Esophagus muscularis mucosa (tissue), 4 donors: ENCODE results near the gene PRKAG2. TPM values are rescaled to one million over a fixed set of nuclear protein-coding genes. Genes with fewer than 3 reads are reported as not detected.

ENCODE experiments used
- DNase-seq: peaks from one replicate; pipeline ENCODE4 v3.0.0-alpha.2; 2017; ENCODE audit errors: extremely low spot score
- H3K27ac ChIP-seq, 4 donors: fragments of 200-600 bp; sonication (generic); replicated peaks in 1 of 4; 1 replicate in 3 of 4; 2 replicates in 1 of 4; pipeline ENCODE4 v1.5.1; 2016 to 2019; ENCODE audit warnings: mild to moderate bottlenecking in 1 of 4
- H3K27me3 ChIP-seq, 4 donors: fragments of 200-600 bp; sonication (generic); one replicate each; pipeline versions ENCODE4 v1.5.1 to v1.6.0; 2016 to 2019
- H3K36me3 ChIP-seq, 4 donors: fragments of 200-600 bp; sonication (generic); one replicate each; pipeline ENCODE4 v1.5.1; 2016 to 2019
- H3K4me1 ChIP-seq, 4 donors: fragments of 200-600 bp; sonication (generic); one replicate each; pipeline ENCODE4 v1.5.1; 2016 to 2019
- H3K4me3 ChIP-seq, 4 donors: fragments of 200-600 bp; sonication (generic); 1 replicate in 2 of 4; 2 replicates in 2 of 4; pipeline ENCODE4 v1.5.1; 2016 to 2019; ENCODE audit warnings: mild to moderate bottlenecking in 4 of 4, moderate library complexity in 1 of 4
- H3K9me3 ChIP-seq, 4 donors: fragments of 200-600 bp; sonication (generic); 1 replicate in 3 of 4; 2 replicates in 1 of 4; pipeline ENCODE4 v1.5.1; 2016 to 2019
- EP300 ChIP-seq: sonication (generic); formaldehyde crosslinking; IDR thresholded peaks from one replicate; pipeline ENCODE4 v1.6.1; 2017; ENCODE audit warnings: antibody characterized with exemption
- POLR2A ChIP-seq: fragments of 450-650 bp; IDR thresholded peaks from one replicate; pipeline ENCODE4 v1.6.1; 2017; ENCODE audit warnings: antibody characterized with exemption, moderate library complexity, mild to moderate bottlenecking, low read depth
- POLR2AphosphoS5 ChIP-seq, 2 donors: sonication (generic); formaldehyde crosslinking; IDR thresholded peaks; one replicate each; pipeline ENCODE4 v1.6.1; 2017; ENCODE audit warnings: antibody characterized with exemption in 2 of 2
- WGBS: methylation state at CpG from one replicate; pipeline ENCODE4 v1.1.5; 2018; 5-methylcytosine and 5-hydroxymethylcytosine counted together
- intact Hi-C: fragments of 100-400 bp; cut with DNase I; formaldehyde crosslinking; loops from one replicate; pipeline ENCODE4 v1.15.1; 2023
- total RNA-seq, 4 donors: library from RNA; depleted of rRNA; stranded (reverse); fragments of >200 nt; gene quantifications; one replicate each; pipeline versions ENCODE4 v1.1.0 to v1.2.1, GENCODE V29; 2016
- TF ChIP-seq, protein P1 (sequence below), 3 experiments: fragments of 200-600 bp in 2 of 3; fragments of 450-650 bp in 1 of 3; sonication (generic) in 2 of 3; IDR thresholded peaks; one replicate each; pipeline ENCODE4 v1.5.1; 2017 to 2019; ENCODE audit warnings: antibody characterized with exemption in 3 of 3, mild to moderate bottlenecking in 2 of 3, moderate library complexity in 1 of 3

The PRKAG2 gene
- total RNA-seq, 4 donors from 2014 or later: 51.3 to 97.2 (median 77.5) TPM

DNA sequence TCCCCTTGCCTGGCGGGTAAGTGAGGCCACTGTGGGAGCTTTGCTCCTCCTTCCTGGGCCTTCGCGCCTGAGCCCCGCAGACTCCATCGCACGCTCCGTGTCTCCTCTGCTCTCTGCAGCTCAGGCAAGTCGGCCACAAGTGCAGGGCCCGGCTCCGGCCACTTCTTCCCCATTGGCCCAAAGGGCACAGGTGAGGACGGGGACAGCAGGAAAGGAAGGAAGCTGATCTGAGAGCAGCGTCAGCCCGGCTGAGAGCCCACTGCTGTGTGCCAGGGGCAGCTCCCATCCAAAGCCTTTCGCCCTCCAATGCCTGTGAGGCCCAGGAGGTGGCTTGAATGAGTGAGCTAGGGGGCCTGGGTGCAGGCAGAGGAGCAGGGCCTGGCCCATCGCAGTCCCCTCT, 323.6 kb downstream of the PRKAG2 start:
- H3K9me3 ChIP-seq: no peaks in the 10 kb centered on the region
- no peak overlapping the region for H3K27ac ChIP-seq
- no peak overlapping the region for H3K4me3 ChIP-seq
- WGBS: 81% methylated on average over 15 of the region's 15 CpGs
- DNase-seq: no peak
- peaks cover 4 to 22% (median 16%) of the 10 kb centered on the region in 4 donors for H3K36me3 ChIP-seq
- intact Hi-C loops: no loop called here
- TF ChIP-seq EP300: no peak
- no peak for TF ChIP-seq POLR2A
- no peak for TF ChIP-seq POLR2AphosphoS5 (IDR thresholded peaks at IDR 0.05)
- TF ChIP-seq, protein P1, sequence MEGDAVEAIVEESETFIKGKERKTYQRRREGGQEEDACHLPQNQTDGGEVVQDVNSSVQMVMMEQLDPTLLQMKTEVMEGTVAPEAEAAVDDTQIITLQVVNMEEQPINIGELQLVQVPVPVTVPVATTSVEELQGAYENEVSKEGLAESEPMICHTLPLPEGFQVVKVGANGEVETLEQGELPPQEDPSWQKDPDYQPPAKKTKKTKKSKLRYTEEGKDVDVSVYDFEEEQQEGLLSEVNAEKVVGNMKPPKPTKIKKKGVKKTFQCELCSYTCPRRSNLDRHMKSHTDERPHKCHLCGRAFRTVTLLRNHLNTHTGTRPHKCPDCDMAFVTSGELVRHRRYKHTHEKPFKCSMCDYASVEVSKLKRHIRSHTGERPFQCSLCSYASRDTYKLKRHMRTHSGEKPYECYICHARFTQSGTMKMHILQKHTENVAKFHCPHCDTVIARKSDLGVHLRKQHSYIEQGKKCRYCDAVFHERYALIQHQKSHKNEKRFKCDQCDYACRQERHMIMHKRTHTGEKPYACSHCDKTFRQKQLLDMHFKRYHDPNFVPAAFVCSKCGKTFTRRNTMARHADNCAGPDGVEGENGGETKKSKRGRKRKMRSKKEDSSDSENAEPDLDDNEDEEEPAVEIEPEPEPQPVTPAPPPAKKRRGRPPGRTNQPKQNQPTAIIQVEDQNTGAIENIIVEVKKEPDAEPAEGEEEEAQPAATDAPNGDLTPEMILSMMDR (IDR thresholded peaks at IDR 0.05): no peak
- no peaks in the 10 kb centered on the region for H3K27me3 ChIP-seq
- H3K4me1 ChIP-seq: peaks cover 0 to 23% (median 13%) of the 10 kb centered on the region in 4 donors

DNA sequence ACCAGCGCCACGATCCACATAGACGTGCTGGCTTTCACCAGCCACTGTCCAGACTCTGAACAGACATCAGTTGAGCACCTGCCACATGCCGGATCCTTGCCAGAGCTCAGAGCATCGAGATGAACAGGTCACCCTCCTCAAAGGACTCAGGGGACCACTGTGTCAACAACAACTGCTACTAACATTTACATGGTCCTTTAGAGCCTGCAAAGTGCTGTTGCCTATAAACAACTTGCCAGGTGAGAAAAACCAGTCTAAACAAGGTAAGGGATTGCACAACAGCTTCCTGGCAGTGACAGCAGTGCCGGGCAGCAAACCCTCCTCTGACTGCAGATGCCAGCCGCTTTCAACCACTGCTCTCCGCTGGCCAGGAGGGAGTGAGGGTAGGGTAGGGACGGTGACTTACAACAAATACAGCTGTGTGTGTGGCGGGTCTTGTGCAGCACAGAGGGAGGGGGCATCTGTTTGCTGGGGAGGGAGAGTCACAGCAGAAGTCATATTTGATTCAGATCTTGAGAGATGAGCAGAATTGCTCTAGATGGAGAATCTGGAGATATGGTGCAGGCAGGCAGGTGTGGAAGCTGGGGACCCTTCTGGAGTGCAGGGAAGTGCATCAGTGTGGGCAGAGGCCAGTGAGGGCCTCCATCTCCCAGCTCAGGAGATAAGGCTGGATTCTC, 324.4 kb downstream of the PRKAG2 start:
- Histone ChIP-seq H3K9me3 (no peaks in the 10 kb centered on the region), H3K4me3 (no peak overlapping the region), H3K4me1 (peaks cover 0 to 23% (median 13%) of the 10 kb centered on the region in 4 donors), H3K27me3 (no peaks in the 10 kb centered on the region), H3K27ac (peak overlapping the region in 1 of 4 donors; percentile 14), H3K36me3 (peaks cover 3 to 14% (median 11%) of the 10 kb centered on the region in 4 donors)
- peak; percentile 60 for TF ChIP-seq EP300
- TF ChIP-seq POLR2AphosphoS5 (IDR thresholded peaks at IDR 0.05): peak; percentile 18 to 67
- TF ChIP-seq POLR2A: no peak
- TF ChIP-seq, protein P1 (IDR thresholded peaks at IDR 0.05): no peak
- 62% methylated on average over 10 of the region's 10 CpGs for WGBS
- DNase-seq: peak; percentile 91
- intact Hi-C loops: no loop called here

DNA sequence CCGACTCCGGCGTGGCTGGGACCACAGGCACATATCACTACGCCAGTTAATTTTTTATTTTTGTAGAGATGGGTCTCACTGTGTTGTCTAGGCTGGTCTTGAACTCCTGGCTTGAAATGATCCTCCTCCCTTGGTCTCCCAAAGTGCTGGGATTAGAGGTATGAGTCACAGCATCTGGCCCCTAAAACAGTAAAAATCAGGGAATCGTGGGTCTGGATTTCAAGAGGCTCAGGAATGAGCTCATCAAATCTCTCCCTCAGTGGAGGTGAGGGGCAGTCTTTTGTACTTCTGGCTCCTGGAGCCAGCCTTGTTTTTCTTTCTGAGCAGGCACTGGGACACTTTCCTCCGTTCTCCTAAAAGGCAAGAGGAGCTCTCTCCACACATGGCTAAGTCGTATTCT, 325.1 kb downstream of the PRKAG2 start:
- Histone ChIP-seq H3K4me1 (peaks cover under 1 to 23% (median 13%) of the 10 kb centered on the region in 4 donors), H3K27me3 (no peaks in the 10 kb centered on the region), H3K36me3 (peaks cover 0 to 7% (median 5%) of the 10 kb centered on the region in 4 donors), H3K27ac (peak overlapping the region in 1 of 4 donors; percentile 14), H3K4me3 (no peak overlapping the region), H3K9me3 (no peaks in the 10 kb centered on the region)
- intact Hi-C loops: no loop called here
- 79% methylated on average over 7 of the region's 7 CpGs for WGBS
- no peak for DNase-seq
- no peak for TF ChIP-seq POLR2AphosphoS5 (IDR thresholded peaks at IDR 0.05)
- TF ChIP-seq, protein P1 (IDR thresholded peaks at IDR 0.05): no peak
- TF ChIP-seq POLR2A: no peak
- no peak for TF ChIP-seq EP300

DNA sequence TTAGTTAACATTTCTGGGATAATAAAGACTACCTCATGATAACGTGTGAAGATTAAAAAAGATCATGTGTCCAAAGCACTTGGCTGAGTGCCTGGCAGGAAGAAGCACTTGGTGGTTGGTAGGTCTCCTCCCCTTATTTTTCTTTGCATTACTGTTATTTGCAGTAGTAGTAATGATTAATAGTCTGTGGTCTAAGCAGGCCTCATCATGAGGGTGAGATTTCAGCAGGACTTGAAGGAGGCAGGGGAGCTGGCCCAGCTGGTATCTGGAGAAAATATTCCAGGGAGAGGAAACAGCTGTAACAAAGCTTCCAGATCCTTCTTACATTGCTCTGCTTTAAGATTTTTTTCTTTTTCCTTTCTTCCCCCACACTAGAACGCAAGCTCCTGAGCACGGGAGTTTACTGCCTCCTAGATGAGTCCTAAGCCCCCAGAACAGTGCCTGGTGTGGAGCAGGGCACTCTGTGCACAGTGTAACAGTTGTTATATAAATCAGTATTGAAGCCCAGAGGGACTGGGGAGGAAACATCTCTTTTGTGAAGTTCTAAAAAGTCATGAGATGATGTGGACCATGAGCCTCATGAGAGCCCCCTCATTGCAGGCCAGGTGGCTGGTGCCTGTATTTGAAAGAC, 326.1 kb downstream of the PRKAG2 start:
- 17% methylated on average over 3 of the region's 3 CpGs for WGBS
- Histone ChIP-seq H3K27me3 (no peaks in the 10 kb centered on the region), H3K36me3 (no peaks in the 10 kb centered on the region), H3K4me1 (peaks cover 4 to 23% (median 13%) of the 10 kb centered on the region in 4 donors), H3K9me3 (no peaks in the 10 kb centered on the region), H3K27ac (no peak overlapping the region), H3K4me3 (no peak overlapping the region)
- DNase-seq: no peak
- TF ChIP-seq EP300 (no peak), POLR2A (no peak), POLR2AphosphoS5 (IDR thresholded peaks at IDR 0.05) (no peak)
- TF ChIP-seq, protein P1 (IDR thresholded peaks at IDR 0.05): no peak
- intact Hi-C loops: no loop called here
